ENCODE data around the gene IL33.

Gene IL33

GRCh38 chr9:6229186-6229585 is 13.6 kb downstream of the IL33 start:
- H3K4me3 ChIP-seq = peak overlapping the region; percentile 27
- TF ChIP-seq, protein P1, sequence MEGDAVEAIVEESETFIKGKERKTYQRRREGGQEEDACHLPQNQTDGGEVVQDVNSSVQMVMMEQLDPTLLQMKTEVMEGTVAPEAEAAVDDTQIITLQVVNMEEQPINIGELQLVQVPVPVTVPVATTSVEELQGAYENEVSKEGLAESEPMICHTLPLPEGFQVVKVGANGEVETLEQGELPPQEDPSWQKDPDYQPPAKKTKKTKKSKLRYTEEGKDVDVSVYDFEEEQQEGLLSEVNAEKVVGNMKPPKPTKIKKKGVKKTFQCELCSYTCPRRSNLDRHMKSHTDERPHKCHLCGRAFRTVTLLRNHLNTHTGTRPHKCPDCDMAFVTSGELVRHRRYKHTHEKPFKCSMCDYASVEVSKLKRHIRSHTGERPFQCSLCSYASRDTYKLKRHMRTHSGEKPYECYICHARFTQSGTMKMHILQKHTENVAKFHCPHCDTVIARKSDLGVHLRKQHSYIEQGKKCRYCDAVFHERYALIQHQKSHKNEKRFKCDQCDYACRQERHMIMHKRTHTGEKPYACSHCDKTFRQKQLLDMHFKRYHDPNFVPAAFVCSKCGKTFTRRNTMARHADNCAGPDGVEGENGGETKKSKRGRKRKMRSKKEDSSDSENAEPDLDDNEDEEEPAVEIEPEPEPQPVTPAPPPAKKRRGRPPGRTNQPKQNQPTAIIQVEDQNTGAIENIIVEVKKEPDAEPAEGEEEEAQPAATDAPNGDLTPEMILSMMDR (IDR thresholded peaks at IDR 0.05) = no peak
- no peak for DNase-seq (ENCODE audit: low spot score)
- H3K27ac ChIP-seq = peak overlapping the region; percentile 64 to 66

DNA sequence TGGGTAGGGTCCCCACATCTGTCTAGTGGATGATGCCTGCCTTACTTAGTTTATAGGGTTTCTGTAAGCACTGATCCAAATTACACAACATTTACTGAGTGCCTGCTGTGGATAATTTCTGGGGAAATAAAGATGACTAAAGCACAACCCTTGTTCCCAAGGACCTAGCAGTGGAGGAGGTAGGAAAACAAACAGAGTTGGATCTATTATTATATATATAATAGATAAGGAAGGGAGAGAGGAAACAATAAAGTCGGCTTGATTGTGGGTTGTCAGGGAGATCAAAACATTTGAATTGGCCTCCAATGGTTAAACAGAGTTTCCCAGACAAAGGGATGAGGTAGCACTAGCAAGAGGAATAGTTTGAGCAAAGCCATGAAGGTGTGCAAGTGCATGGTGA is 14.0 kb downstream of the IL33 start:
- H3K27ac ChIP-seq = peak overlapping the region; percentile 64 to 66
- no peak for DNase-seq (ENCODE audit: low spot score)
- H3K4me3 ChIP-seq = peak overlapping the region; percentile 27
- TF ChIP-seq, protein P1 (IDR thresholded peaks at IDR 0.05) = no peak

DNA sequence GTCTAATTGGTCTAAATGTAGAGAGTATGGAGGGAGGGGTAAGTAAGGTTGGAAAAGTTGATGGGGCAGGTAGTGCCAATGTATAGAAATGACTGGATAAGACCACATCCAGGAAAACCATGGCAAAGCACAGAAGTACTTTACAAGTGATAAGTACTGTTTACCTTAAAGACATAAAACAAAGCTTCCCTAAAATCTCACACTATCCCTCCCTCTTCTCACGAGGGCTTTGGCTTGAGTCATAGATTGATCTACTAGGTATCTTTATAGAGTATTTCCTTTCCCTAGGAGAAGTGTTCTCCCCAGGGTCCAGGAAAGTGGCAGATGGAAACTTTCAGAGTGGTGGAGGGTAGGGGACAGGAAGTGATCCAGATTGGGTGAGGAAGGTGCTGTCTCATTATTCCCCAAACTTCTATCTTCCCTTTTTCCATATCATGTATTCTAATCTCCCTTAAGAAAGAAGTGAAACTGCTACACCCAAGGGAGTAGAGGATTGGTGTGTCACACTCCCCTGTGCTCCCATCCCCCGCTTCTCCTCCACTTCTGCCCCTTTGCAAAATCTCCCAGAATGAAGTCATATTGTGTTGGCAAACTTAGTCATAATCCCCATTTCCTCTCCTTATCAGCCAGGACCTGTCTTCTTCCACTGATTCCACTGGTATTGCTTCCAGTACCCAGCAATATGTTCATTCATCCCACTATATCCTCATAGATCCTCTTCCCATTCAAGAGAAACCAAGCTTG is 14.6 kb downstream of the IL33 start:
- TF ChIP-seq, protein P1 (IDR thresholded peaks at IDR 0.05) = no peak
- no peak for DNase-seq (ENCODE audit: low spot score)
- peak overlapping the region; percentile 50 to 64 for H3K27ac ChIP-seq
- H3K4me3 ChIP-seq = no peak overlapping the region

DNA sequence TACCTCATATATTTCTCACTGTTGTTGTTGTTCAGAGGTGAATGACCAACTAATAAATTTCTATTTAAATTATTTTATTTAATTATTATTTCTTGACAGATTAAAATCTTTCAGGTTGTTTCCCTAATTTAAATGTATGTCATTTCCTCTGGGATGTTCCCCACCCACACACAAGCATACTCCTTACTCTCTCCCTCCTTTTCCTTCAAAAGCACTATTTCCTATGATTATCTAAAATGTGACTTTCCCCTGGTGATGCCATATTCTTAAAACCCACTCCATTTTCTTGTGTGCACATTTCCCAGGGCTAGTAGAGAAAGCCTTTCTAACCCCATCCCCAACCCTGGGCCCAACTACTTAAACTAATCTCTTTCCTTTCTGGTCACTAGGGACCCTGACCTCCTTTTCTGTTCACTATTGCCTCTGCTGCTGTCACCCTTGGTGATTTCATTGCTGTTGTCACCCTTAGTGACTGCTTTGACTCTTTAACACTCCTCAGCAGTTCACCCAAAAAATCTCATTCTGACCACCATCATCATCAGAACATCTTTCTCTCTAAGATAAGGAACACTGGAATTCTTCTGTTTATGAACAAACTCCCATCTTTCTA is 16.8 kb downstream of the IL33 start:
- DNase-seq (ENCODE audit: low spot score) = no peak
- no peak overlapping the region for H3K4me3 ChIP-seq
- no peak overlapping the region for H3K27ac ChIP-seq
- TF ChIP-seq, protein P1 (IDR thresholded peaks at IDR 0.05) = no peak

DNA sequence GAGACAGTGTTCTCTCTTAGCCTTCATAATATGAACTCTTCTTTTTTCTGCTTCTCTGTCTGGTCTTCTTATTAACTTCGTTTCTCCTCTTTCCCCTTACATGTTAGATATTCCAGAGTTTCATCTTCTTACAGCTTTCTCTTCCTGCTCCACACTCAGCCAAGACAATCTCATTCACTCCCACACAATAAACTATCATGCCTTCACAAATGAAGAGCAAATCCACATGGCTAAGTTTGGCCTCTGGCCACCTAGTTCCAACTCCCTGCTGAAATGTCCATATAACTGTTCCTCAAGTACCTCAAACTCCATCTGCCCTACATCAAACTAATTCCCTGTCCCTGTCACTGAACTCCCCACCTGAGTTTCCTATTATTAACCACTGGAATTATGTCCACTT is 18.4 kb downstream of the IL33 start:
- DNase-seq (ENCODE audit: low spot score) = no peak
- Histone ChIP-seq H3K27ac (no peak overlapping the region), H3K4me3 (no peak overlapping the region)
- TF ChIP-seq, protein P1 (IDR thresholded peaks at IDR 0.05) = no peak

DNA sequence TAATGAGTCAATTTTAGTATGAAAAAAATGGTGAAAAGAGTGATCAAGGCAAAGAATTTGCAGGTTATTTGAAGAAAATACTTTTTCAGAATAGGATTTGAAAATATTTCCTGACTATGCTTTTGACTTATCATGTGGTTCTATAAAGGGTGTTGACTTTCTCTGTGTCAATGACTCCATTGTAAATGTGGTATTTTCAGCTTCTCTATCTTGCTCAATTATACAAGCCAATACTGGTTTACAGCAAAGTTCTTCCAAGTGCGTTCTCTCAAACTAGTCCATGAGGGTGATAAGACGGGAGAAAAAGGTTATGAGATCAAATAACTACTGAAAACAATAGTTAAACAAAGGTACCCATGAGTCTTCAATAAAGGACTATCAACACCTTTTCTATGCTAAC is 21.7 kb downstream of the IL33 start:
- no peak overlapping the region for H3K27ac ChIP-seq
- H3K4me3 ChIP-seq = no peak overlapping the region
- DNase-seq (ENCODE audit: low spot score) = no peak
- TF ChIP-seq, protein P1 (IDR thresholded peaks at IDR 0.05) = no peak

GRCh38 chr9:6239048-6239461 is 23.4 kb downstream of the IL33 start:
- no peak for DNase-seq (ENCODE audit: low spot score)

More at GRCh38 chr9:6239048-6239461, 23.4 kb downstream of the IL33 start:
- Histone ChIP-seq H3K27ac (peak overlapping the region in 1 of 2 donors; percentile 35), H3K4me3 (no peak overlapping the region)
- TF ChIP-seq, protein P1 (IDR thresholded peaks at IDR 0.05) = no peak
